Esophagus squamous epithelium (tissue), 5 donors: ENCODE data around the gene BANP. TPM values are rescaled to one million over a fixed set of nuclear protein-coding genes. Genes with fewer than 3 reads are reported as not detected.
"Not testable (repeated sequence)": the region's sequence is repeated elsewhere in the genome, so short reads cannot be mapped to it uniquely, and the experiment has no call there.

ENCODE experiments used
- DNase-seq: peaks from one replicate; lab custom pipeline; 2025; lab: John Stamatoyannopoulos, UW
- H3K27ac ChIP-seq, 4 donors: fragments of 200-600 bp; sonication (generic); one replicate each; pipeline ENCODE4 v1.5.1; 2016 to 2019; ENCODE audit warnings: mild to moderate bottlenecking in 1 of 4
- H3K27me3 ChIP-seq, 4 donors: fragments of 200-600 bp; sonication (generic); 1 replicate in 3 of 4; 2 replicates in 1 of 4; pipeline versions ENCODE4 v1.5.1 to v1.6.0; 2017 to 2021; ENCODE audit warnings: antibody characterized with exemption in 1 of 4
- H3K36me3 ChIP-seq, 3 donors: fragments of 200-600 bp; sonication (generic); one replicate each; pipeline ENCODE4 v1.5.1; 2016 to 2019
- H3K4me1 ChIP-seq, 3 donors: fragments of 200-600 bp; sonication (generic); one replicate each; pipeline ENCODE4 v1.5.1; 2017 to 2019
- H3K4me3 ChIP-seq, 4 donors: fragments of 200-600 bp; sonication (generic); 1 replicate in 3 of 4; 2 replicates in 1 of 4; pipeline ENCODE4 v1.5.1; 2016 to 2019; ENCODE audit warnings: mild to moderate bottlenecking in 2 of 4, moderate library complexity in 1 of 4
- H3K9me3 ChIP-seq, 3 donors: fragments of 200-600 bp; sonication (generic); one replicate each; pipeline ENCODE4 v1.5.1; 2016 to 2019
- CTCF ChIP-seq, 6 experiments: fragments of 450-650 bp in 4 of 6; fragments of 200-600 bp in 2 of 6; sonication (generic) in 2 of 6; IDR thresholded peaks; one replicate each; pipeline ENCODE4 v1.5.1; 2016 to 2019; ENCODE audit warnings: antibody characterized with exemption in 6 of 6, mild to moderate bottlenecking in 4 of 6, moderate library complexity in 4 of 6
- POLR2A ChIP-seq, 4 donors: fragments of 450-650 bp; IDR thresholded peaks; one replicate each; pipeline ENCODE4 v1.6.1; 2017; ENCODE audit warnings: antibody characterized with exemption in 4 of 4, mild to moderate bottlenecking in 4 of 4, moderate library complexity in 3 of 4
- WGBS, 2 donors: methylation state at CpG; one replicate each; pipeline ENCODE4 v1.1.5; 2018; 5-methylcytosine and 5-hydroxymethylcytosine counted together
- intact Hi-C: fragments of 100-400 bp; cut with DNase I; formaldehyde crosslinking; loops from one replicate; pipeline ENCODE4 v1.15.0; 2022
- total RNA-seq, 4 donors: library from RNA; depleted of rRNA; stranded (reverse); fragments of >200 nt; gene quantifications; one replicate each; pipeline ENCODE4 v1.1.0, GENCODE V29; 2016
- donor health status: DM: yes; HTN: yes; CAD: no.

The BANP gene
- total RNA-seq, 4 donors from 2014 or later, result 13.8 to 19.9 (median 14.1) TPM

- WGBS, 2 donors, result 83 to 84% methylated on average over 9 of the region's 12 CpGs
- no peak for TF ChIP-seq CTCF (IDR thresholded peaks at IDR 0.05)
- TF ChIP-seq POLR2A (IDR thresholded peaks at IDR 0.05), result no peak
- DNase-seq, result no peak
- no peaks in the 10 kb centered on the region for H3K4me1 ChIP-seq
- no peaks in the 10 kb centered on the region for H3K36me3 ChIP-seq
- H3K27me3 ChIP-seq, result peaks cover 0 to 25% (median 0%) of the 10 kb centered on the region in 4 donors
- no peak overlapping the region for H3K27ac ChIP-seq
- no peak overlapping the region for H3K4me3 ChIP-seq
- H3K9me3 ChIP-seq, result no peaks in the 10 kb centered on the region
- intact Hi-C loops, result no loop called here
These were observed 157.5 kb downstream of the BANP start for GRCh38 chr16:88108762-88109161.

- DNase-seq, H3K27ac ChIP-seq, intact Hi-C loops: not testable (repeated sequence)
These were observed 158.7 kb downstream of the BANP start for GRCh38 chr16:88109726-88110621.

GRCh38 chr16:88110875-88111494 lies 159.8 kb downstream of the BANP start:
- not testable (repeated sequence) for H3K36me3 ChIP-seq

More at GRCh38 chr16:88109726-88110621, 158.7 kb downstream of the BANP start:
- H3K4me3 ChIP-seq, H3K4me1 ChIP-seq, H3K9me3 ChIP-seq, H3K36me3 ChIP-seq: not testable (repeated sequence)
- WGBS, 2 donors, result 63 to 69% methylated on average over 5 to 22 of the region's 28 CpGs
- H3K27me3 ChIP-seq, result peaks cover 0 to 33% (median 0%) of the 10 kb centered on the region in 4 donors

GRCh38 chr16:88111976-88112375 lies 160.7 kb downstream of the BANP start:
- H3K9me3 ChIP-seq, H3K4me3 ChIP-seq, DNase-seq, H3K27ac ChIP-seq, intact Hi-C loops, H3K4me1 ChIP-seq, H3K36me3 ChIP-seq: not testable (repeated sequence)
- H3K27me3 ChIP-seq, result peaks cover 0 to 51% (median 0%) of the 10 kb centered on the region in 4 donors
- 46 to 68% methylated on average over 12 to 13 of the region's 13 CpGs for WGBS, 2 donors

More at GRCh38 chr16:88110875-88111494, 159.8 kb downstream of the BANP start:
- DNase-seq, H3K4me3 ChIP-seq, H3K27ac ChIP-seq, H3K9me3 ChIP-seq, H3K4me1 ChIP-seq, intact Hi-C loops: not testable (repeated sequence)
- 80 to 84% methylated on average over 6 to 21 of the region's 21 CpGs for WGBS, 2 donors
- peaks cover 0 to 42% (median 0%) of the 10 kb centered on the region in 4 donors for H3K27me3 ChIP-seq

- Histone ChIP-seq H3K36me3 (no peaks in the 10 kb centered on the region), H3K4me3 (no peak overlapping the region), H3K27ac (no peak overlapping the region), H3K27me3 (peaks cover 0 to 67% (median 0%) of the 10 kb centered on the region in 4 donors), H3K4me1 (peaks cover 0 to 4% (median 3%) of the 10 kb centered on the region in 3 donors), H3K9me3 (no peaks in the 10 kb centered on the region)
- no peak for DNase-seq
- intact Hi-C loops, result no loop called here
- 83% methylated on average over 1 to 2 of the region's 20 CpGs for WGBS, 2 donors
- TF ChIP-seq POLR2A (IDR thresholded peaks at IDR 0.05), result no peak
- no peak for TF ChIP-seq CTCF (IDR thresholded peaks at IDR 0.05)
These were observed 162.4 kb downstream of the BANP start for GRCh38 chr16:88113545-88114045.

GRCh38 chr16:88114541-88115228 lies 163.5 kb downstream of the BANP start:
- Histone ChIP-seq H3K27me3 (peaks cover 0 to 77% (median 0%) of the 10 kb centered on the region in 4 donors), H3K4me1 (peaks cover 0 to 10% (median 3%) of the 10 kb centered on the region in 3 donors)
- DNase-seq, H3K4me3 ChIP-seq, H3K27ac ChIP-seq, intact Hi-C loops, H3K9me3 ChIP-seq, H3K36me3 ChIP-seq: not testable (repeated sequence)
- WGBS, 2 donors, result 79 to 82% methylated on average over 9 to 12 of the region's 22 CpGs
